GM12891 (cell line): Measurements from ENCODE around the gene THEMIS2.

Experiments
- DNase-seq: peaks from one replicate; pipeline ENCODE4 v3.0.0; 2011; ENCODE audit warnings: low spot score; ENCODE audit not compliant: insufficient read length
- FAIRE-seq: peaks from 2 replicates; lab custom pipeline; 2011; peaks lifted over from hg19 to GRCh38; lab: Jason Lieb, UNC
- PAX5 ChIP-seq: IDR thresholded peaks from 2 replicates; pipeline ENCODE4 v1.6.1; 2011; ENCODE audit warnings: low read length, moderate library complexity, mild to moderate bottlenecking; ENCODE audit not compliant: insufficient read depth, severe bottlenecking
- POLR2A ChIP-seq: IDR thresholded peaks from 2 replicates; pipeline ENCODE4 v1.6.1; 2011; ENCODE audit warnings: low read depth, low read length, control low read depth
- POLR2AphosphoS5 ChIP-seq: IDR thresholded peaks from 2 replicates; pipeline ENCODE4 v1.6.1; 2011; ENCODE audit warnings: low read depth, low read length, control low read depth
- POU2F2 ChIP-seq: IDR thresholded peaks from 2 replicates; pipeline ENCODE4 v1.6.1; 2011; ENCODE audit warnings: low read depth, mild to moderate bottlenecking, control low read depth, low read length, moderate library complexity
- SPI1 ChIP-seq: IDR thresholded peaks from 2 replicates; pipeline ENCODE4 v1.6.1; 2011; ENCODE audit warnings: low read depth, low read length, control low read depth
- TAF1 ChIP-seq: IDR thresholded peaks from 2 replicates; pipeline ENCODE4 v1.6.1; 2011; ENCODE audit warnings: low read depth, low read length, control low read depth

The THEMIS2 gene

DNA sequence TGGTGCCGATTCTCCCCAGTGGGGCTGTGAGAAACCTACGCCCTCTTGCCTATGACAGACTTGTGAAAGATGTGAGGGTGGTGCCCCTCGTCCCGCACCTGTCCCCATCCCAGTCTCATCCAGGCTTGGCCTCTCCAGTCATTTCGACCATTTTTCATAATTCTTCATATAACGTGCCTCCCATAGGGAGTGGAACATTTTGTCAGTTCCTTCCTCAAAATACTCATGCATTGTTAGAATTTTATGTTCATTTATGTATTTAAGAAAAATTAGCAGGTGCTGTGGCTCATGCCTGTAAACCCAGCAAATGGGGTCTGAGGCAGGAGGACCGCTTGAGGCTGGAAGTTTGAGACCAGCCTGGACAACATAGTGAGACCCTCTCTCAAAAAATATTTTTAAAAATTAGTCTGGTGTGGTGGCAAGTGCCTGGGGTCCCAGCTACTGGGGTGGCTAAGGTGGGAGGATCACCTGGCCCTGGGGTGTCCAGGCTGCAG, 42.8 kb downstream of the THEMIS2 start:
- no peak for TF ChIP-seq POU2F2
- no peak for TF ChIP-seq SPI1
- no peak for TF ChIP-seq PAX5
- no peak for TF ChIP-seq POLR2A
- FAIRE-seq (no peak), DNase-seq (no peak)

DNA sequence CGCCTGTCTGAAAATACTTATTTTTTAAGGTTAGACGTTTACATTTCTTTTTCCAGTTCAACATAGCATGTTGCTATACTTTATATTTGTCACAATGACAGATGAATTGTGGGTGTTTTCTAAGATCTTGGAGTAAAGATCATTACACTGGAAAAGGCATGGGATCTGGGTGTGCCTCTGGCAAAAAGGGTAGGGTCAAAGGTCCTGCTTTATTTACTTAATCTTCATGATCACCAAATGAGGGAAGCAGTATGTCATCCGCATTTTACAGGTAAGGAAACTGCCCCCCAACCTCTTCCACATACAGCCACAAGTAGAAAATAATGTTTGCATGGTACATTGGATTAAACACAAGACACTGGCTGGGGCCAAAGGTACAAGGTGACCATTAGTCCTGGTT, 49.9 kb downstream of the THEMIS2 start:
- DNase-seq (no peak), FAIRE-seq (no peak)
- TF ChIP-seq POLR2AphosphoS5 (no peak), PAX5 (no peak)

- FAIRE-seq (no peak), DNase-seq (no peak)
- TF ChIP-seq POU2F2: no peak
- no peak for TF ChIP-seq POLR2AphosphoS5
- TF ChIP-seq PAX5: no peak
- TF ChIP-seq POLR2A: no peak
- no peak for TF ChIP-seq TAF1
- TF ChIP-seq SPI1: no peak
These were observed 56.0 kb downstream of the THEMIS2 start for GRCh38 chr1:27928216-27928954.

- TF ChIP-seq POLR2AphosphoS5: no peak
- TF ChIP-seq POU2F2: no peak
- TF ChIP-seq POLR2A: no peak
- no peak for TF ChIP-seq PAX5
- no peak for TF ChIP-seq SPI1
- TF ChIP-seq TAF1: no peak
- no peak for FAIRE-seq
These were observed 58.8 kb downstream of the THEMIS2 start for GRCh38 chr1:27931184-27931583.

GRCh38 chr1:27931759-27932158, 59.4 kb downstream of the THEMIS2 start:
- TF ChIP-seq SPI1 (peak; percentile 70), PAX5 (no peak)
- no peak for DNase-seq
- peak; percentile 74 for FAIRE-seq

More at GRCh38 chr1:27931184-27931583, 58.8 kb downstream of the THEMIS2 start:
- DNase-seq: no peak

- no peak for TF ChIP-seq POLR2AphosphoS5
- TF ChIP-seq POLR2A: no peak
- TF ChIP-seq TAF1: no peak
- no peak for TF ChIP-seq SPI1
- no peak for TF ChIP-seq PAX5
- no peak for TF ChIP-seq POU2F2
- DNase-seq: no peak
- peak; percentile 43 for FAIRE-seq
These were observed 62.6 kb downstream of the THEMIS2 start, which contains the start of gene SMPDL3B for GRCh38 chr1:27934818-27935549. SMPDL3B (plus strand) TSS chr1:27935000; CDS start chr1:27935184, 184 bp downstream.

DNA sequence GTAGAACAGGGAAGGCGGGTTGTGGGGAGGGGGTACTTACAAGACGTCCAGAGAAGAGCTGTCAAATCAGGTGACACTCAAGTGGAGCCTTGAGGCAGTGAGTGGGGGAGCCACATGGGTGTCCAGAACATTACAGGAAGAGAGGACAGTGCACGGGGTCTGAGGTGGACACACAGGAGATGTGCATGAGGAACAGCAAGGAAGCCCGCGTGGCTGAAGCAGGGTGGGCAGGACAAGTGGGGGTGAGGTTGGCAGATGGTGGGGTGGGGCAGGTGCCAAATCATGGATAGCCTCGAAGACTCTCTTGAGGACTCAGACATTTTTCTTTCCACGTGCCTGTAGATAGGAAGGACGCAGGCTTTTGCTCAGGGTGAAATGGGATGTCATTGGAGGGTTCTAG, 63.4 kb downstream of the THEMIS2 start:
- FAIRE-seq (no peak), DNase-seq (no peak)
- TF ChIP-seq POLR2AphosphoS5 (no peak), SPI1 (no peak)
